Prostate gland (tissue), 2 donors: ENCODE measurements around the gene SLC44A5.
"Not testable (repeated sequence)": the region's sequence is repeated elsewhere in the genome, so short reads cannot be mapped to it uniquely, and the experiment has no call there.

Experiments used
- CTCF ChIP-seq, 4 experiments: fragments of 200-600 bp in 2 of 4; fragments of 450-650 bp in 2 of 4; sonication (generic) in 2 of 4; IDR thresholded peaks; 1 replicate in 3 of 4; 2 replicates in 1 of 4; pipeline ENCODE4 v1.5.1; 2016 to 2019; ENCODE audit warnings: antibody characterized with exemption in 4 of 4, mild to moderate bottlenecking in 2 of 4, moderate library complexity in 2 of 4
- POLR2A ChIP-seq: fragments of 450-650 bp; IDR thresholded peaks from one replicate; pipeline ENCODE4 v1.6.1; 2016; ENCODE audit warnings: antibody characterized with exemption, mild to moderate bottlenecking
- POLR2AphosphoS5 ChIP-seq: sonication (generic); formaldehyde crosslinking; IDR thresholded peaks from one replicate; pipeline ENCODE4 v1.6.1; 2017; ENCODE audit warnings: antibody characterized with exemption

- TF ChIP-seq POLR2AphosphoS5; CTCF (IDR thresholded peaks at IDR 0.05); POLR2A: not testable (repeated sequence)
These were observed 347.3 kb downstream of the SLC44A5 start for GRCh38 chr1:75263616-75264015.
